ENCODE measurements around the gene CUTA. TPM values are rescaled to one million over a fixed set of nuclear protein-coding genes. Genes with fewer than 3 reads are reported as not detected.
"Not testable (repeated sequence)": the region's sequence is repeated elsewhere in the genome, so short reads cannot be mapped to it uniquely, and the experiment has no call there.

CUTA gene
- total and polyA plus RNA-seq, 3 donors from 2014 or later: 132 to 146 (median 139) TPM

- no peak overlapping the region for H3K27ac ChIP-seq
- H3K4me3 ChIP-seq: no peak overlapping the region
- TF ChIP-seq, protein P1, sequence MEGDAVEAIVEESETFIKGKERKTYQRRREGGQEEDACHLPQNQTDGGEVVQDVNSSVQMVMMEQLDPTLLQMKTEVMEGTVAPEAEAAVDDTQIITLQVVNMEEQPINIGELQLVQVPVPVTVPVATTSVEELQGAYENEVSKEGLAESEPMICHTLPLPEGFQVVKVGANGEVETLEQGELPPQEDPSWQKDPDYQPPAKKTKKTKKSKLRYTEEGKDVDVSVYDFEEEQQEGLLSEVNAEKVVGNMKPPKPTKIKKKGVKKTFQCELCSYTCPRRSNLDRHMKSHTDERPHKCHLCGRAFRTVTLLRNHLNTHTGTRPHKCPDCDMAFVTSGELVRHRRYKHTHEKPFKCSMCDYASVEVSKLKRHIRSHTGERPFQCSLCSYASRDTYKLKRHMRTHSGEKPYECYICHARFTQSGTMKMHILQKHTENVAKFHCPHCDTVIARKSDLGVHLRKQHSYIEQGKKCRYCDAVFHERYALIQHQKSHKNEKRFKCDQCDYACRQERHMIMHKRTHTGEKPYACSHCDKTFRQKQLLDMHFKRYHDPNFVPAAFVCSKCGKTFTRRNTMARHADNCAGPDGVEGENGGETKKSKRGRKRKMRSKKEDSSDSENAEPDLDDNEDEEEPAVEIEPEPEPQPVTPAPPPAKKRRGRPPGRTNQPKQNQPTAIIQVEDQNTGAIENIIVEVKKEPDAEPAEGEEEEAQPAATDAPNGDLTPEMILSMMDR (IDR thresholded peaks at IDR 0.05): peak in 2 of 3 experiments; percentile 23 to 25
- TF ChIP-seq POLR2A (IDR thresholded peaks at IDR 0.05): no peak
- H3K9me3 ChIP-seq: no peaks in the 10 kb centered on the region
- intact Hi-C loops (cut with DNase I; ENCODE audit: low total_unique reads): no loop called here
- no peaks in the 10 kb centered on the region for H3K36me3 ChIP-seq (ENCODE audit: low read depth, missing control alignments)
- peaks cover 16% of the 10 kb centered on the region for H3K4me1 ChIP-seq
- no peaks in the 10 kb centered on the region for H3K27me3 ChIP-seq
- WGBS, 2 donors: 77 to 79% methylated on average over 5 of the region's 5 CpGs
- no peak for DNase-seq
Measured at GRCh38 chr6:33407132-33407718, 10.7 kb downstream of the CUTA start.

GRCh38 chr6:33406126-33406525 is 11.8 kb downstream of the CUTA start:
- H3K4me3 ChIP-seq: no peak overlapping the region
- H3K4me1 ChIP-seq: peaks cover 6% of the 10 kb centered on the region
- no peaks in the 10 kb centered on the region for H3K36me3 ChIP-seq (ENCODE audit: low read depth, missing control alignments)
- no peak for DNase-seq
- intact Hi-C loops (cut with DNase I; ENCODE audit: low total_unique reads): no loop called here
- no peaks in the 10 kb centered on the region for H3K27me3 ChIP-seq
- 94 to 95% methylated on average over 10 to 17 of the region's 17 CpGs for WGBS, 2 donors
- TF ChIP-seq, protein P1 (IDR thresholded peaks at IDR 0.05): no peak
- TF ChIP-seq POLR2A (IDR thresholded peaks at IDR 0.05): no peak
- H3K9me3 ChIP-seq: no peaks in the 10 kb centered on the region
- H3K27ac ChIP-seq: no peak overlapping the region

DNA sequence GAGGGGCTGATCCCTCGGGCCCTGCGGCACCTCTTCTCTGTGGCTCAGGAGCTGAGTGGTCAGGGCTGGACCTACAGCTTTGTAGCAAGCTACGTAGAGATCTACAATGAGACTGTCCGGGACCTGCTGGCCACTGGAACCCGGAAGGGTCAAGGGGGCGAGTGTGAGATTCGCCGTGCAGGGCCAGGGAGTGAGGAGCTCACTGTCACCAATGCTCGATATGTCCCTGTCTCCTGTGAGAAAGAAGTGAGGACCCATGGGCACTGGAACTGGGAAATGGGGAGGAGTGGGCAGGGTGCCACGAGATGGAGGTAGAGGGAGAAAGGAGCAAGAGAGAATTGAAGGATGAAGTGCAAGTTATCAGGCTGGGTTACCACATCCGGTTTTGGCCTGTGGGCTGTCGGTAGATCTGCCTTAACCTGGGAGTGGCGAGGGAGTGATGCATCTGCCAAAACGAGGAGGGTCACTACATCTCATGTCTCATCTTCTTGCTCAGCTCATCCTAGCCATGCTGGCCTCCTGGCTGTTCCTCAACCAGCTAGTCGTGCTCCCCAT is 12.4 kb downstream of the CUTA start:
- WGBS, 2 donors: 90 to 96% methylated on average over 15 of the region's 15 CpGs
- Histone ChIP-seq H3K4me3 (no peak overlapping the region), H3K27ac (no peak overlapping the region), H3K4me1 (peaks cover 6% of the 10 kb centered on the region), H3K36me3 (ENCODE audit: low read depth, missing control alignments) (no peaks in the 10 kb centered on the region), H3K9me3 (no peaks in the 10 kb centered on the region), H3K27me3 (no peaks in the 10 kb centered on the region)
- DNase-seq: no peak
- intact Hi-C loops (cut with DNase I; ENCODE audit: low total_unique reads): no loop called here
- TF ChIP-seq, protein P1 (IDR thresholded peaks at IDR 0.05): no peak
- no peak for TF ChIP-seq POLR2A (IDR thresholded peaks at IDR 0.05)

DNA sequence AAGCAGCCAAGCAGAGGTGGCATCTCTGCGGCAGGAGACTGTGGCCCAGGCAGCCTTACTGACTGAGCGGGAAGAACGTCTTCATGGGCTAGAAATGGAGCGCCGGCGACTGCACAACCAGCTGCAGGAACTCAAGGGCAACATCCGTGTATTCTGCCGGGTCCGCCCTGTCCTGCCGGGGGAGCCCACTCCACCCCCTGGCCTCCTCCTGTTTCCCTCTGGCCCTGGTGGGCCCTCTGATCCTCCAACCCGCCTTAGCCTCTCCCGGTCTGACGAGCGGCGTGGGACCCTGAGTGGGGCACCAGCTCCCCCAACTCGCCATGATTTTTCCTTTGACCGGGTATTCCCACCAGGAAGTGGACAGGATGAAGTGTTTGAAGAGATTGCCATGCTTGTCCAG is 13.0 kb downstream of the CUTA start:
- Histone ChIP-seq H3K4me1 (peaks cover 6% of the 10 kb centered on the region), H3K27ac (no peak overlapping the region), H3K4me3 (no peak overlapping the region), H3K36me3 (ENCODE audit: low read depth, missing control alignments) (no peaks in the 10 kb centered on the region), H3K27me3 (no peaks in the 10 kb centered on the region), H3K9me3 (no peaks in the 10 kb centered on the region)
- no peak for TF ChIP-seq POLR2A (IDR thresholded peaks at IDR 0.05)
- TF ChIP-seq, protein P1 (IDR thresholded peaks at IDR 0.05): no peak
- intact Hi-C loops (cut with DNase I; ENCODE audit: low total_unique reads): no loop called here
- no peak for DNase-seq
- 95 to 96% methylated on average over 12 to 17 of the region's 17 CpGs for WGBS, 2 donors

GRCh38 chr6:33399881-33400280 is 18.0 kb downstream of the CUTA start:
- H3K27me3 ChIP-seq, H3K9me3 ChIP-seq: not testable (repeated sequence)

GRCh38 chr6:33398601-33399000 is 19.3 kb downstream of the CUTA start:
- DNase-seq; H3K27ac ChIP-seq; H3K4me1 ChIP-seq; H3K4me3 ChIP-seq; H3K36me3 ChIP-seq (ENCODE audit: low read depth, missing control alignments); H3K9me3 ChIP-seq; intact Hi-C loops (cut with DNase I; ENCODE audit: low total_unique reads); H3K27me3 ChIP-seq: not testable (repeated sequence)
- 100% methylated on average over 3 of the region's 3 CpGs for WGBS, 2 donors

More at GRCh38 chr6:33399881-33400280, 18.0 kb downstream of the CUTA start:
- DNase-seq; intact Hi-C loops (cut with DNase I; ENCODE audit: low total_unique reads); H3K27ac ChIP-seq; H3K4me3 ChIP-seq; H3K36me3 ChIP-seq (ENCODE audit: low read depth, missing control alignments); H3K4me1 ChIP-seq: not testable (repeated sequence)
- WGBS, 2 donors: 90 to 93% methylated on average over 6 of the region's 6 CpGs

Measured in testis (tissue), 3 donors.